ENCODE data around the gene VPS9D1. TPM values are rescaled to one million over a fixed set of nuclear protein-coding genes. Genes with fewer than 3 reads are reported as not detected.

The VPS9D1 gene
- total and polyA plus RNA-seq, 2 experiments from 2014 or later = 4.8 to 19.5 TPM

DNA sequence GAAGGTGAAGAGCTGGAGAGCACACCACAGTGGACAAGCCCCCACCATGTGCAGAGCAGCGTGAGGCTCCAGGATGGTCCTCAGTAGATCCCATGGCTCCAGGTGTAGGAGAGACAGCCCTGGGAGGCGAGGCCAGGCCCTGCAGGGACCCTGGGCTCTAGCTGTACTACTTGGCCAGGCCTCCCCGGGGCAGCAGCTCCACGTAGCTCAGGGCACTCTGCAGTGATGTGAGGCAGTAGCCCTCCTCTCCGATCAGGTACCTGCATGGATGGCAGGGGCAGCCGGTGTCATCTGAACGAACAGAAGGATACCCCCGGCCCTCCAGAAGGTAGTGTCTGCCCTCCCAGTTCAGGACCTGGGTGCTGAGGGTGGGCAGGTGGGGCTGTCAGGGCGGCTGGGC, 13.0 kb downstream of the VPS9D1 start:
- WGBS, 2 experiments (ENCODE audit: low coverage in 1 of 2, low lambda C conversion rate in 2 of 2, missing lambda C conversion rate in 2 of 2) = 87 to 89% methylated on average over 9 of the region's 9 CpGs
- no peaks in the 10 kb centered on the region for H3K79me2 ChIP-seq (ENCODE audit: insufficient read depth)
- H3F3A ChIP-seq (ENCODE audit: insufficient read depth) = no peaks in the 10 kb centered on the region
- H3K27me3 ChIP-seq (replicated peaks; ENCODE audit: insufficient read depth) = no peaks in the 10 kb centered on the region
- no peak overlapping the region for H3K9ac ChIP-seq
- H3K9me2 ChIP-seq (ENCODE audit: insufficient read depth) = no peaks in the 10 kb centered on the region
- no peak overlapping the region for H3K4me2 ChIP-seq (ENCODE audit: unreplicated experiment)
- no peak overlapping the region for H3K4me3 ChIP-seq
- H4K20me1 ChIP-seq (ENCODE audit: insufficient read depth) = no peaks in the 10 kb centered on the region
- no peak for DNase-seq
- TF ChIP-seq EZH2 (IDR thresholded peaks at IDR 0.05; ENCODE audit: insufficient read depth, poor library complexity, severe bottlenecking) (no peak), EZH2phosphoT487 (IDR thresholded peaks at IDR 0.05; ENCODE audit: insufficient read depth, low read depth) (no peak)
- in situ Hi-C loops (cut with MboI) = no loop called here
- H3K4me1 ChIP-seq (ENCODE audit: insufficient read depth) = peaks cover 4% of the 10 kb centered on the region; the same call in 1 of the 2 replicates
- no peaks in the 10 kb centered on the region for H3K36me3 ChIP-seq (ENCODE audit: low read depth)
- no peaks in the 10 kb centered on the region for H3K9me3 ChIP-seq (ENCODE audit: low read depth)
- H2AFZ ChIP-seq = no peak overlapping the region
- no peak overlapping the region for H3K27ac ChIP-seq

DNA sequence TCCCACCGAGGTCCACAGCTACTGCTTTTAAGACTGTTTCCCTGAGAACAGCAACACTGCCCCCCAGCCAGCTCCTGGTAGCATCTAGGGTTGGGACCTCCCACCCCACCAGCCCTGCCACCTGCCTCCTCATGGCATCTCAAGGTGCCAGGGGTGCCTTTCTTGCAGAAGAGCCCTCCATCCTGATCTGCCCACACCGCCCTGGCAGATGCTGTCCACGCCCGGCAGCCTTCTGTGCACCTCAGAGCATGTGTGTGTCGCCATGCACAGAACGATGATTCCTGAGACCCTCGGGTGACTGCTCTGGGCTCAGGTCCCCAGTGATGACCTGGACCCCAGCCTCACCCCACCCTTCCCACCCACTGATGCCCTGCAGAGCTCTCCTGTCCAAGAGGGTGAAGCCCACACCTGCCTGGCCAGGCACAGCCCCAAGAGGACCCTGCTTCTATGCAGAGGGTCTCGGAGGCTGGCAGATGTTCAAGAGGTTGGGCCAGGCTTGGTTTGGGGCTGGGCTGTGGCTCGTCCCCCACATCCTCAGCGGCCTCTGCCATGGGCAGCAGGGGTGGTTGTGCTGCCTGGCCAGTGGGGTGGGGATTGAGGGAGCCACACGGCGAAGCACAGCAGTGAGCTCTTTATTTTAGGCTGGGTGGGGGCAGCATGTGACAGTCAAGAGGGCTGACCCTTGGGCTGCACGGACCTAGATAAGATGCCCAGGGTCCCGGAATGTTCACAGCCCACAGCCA, 14.0 kb downstream of the VPS9D1 start:
- Histone ChIP-seq H3K9ac (peak overlapping the region; percentile 27; the same call in 1 of the 2 replicates), H3K9me3 (ENCODE audit: low read depth) (no peaks in the 10 kb centered on the region), H4K20me1 (ENCODE audit: insufficient read depth) (no peaks in the 10 kb centered on the region), H2AFZ (peak overlapping the region; percentile 70), H3K4me2 (ENCODE audit: unreplicated experiment) (peak overlapping the region; percentile 70), H3K27ac (no peak overlapping the region), H3K4me1 (ENCODE audit: insufficient read depth) (peaks cover 4% of the 10 kb centered on the region; the same call in 1 of the 2 replicates), H3K79me2 (ENCODE audit: insufficient read depth) (no peaks in the 10 kb centered on the region), H3K4me3 (peak overlapping the region; percentile 30; the same call in 1 of the 2 replicates), H3K36me3 (ENCODE audit: low read depth) (no peaks in the 10 kb centered on the region), H3F3A (ENCODE audit: insufficient read depth) (no peaks in the 10 kb centered on the region), H3K9me2 (ENCODE audit: insufficient read depth) (no peaks in the 10 kb centered on the region), H3K27me3 (replicated peaks; ENCODE audit: insufficient read depth) (no peaks in the 10 kb centered on the region)
- in situ Hi-C loops (cut with MboI) = no loop called here
- TF ChIP-seq EZH2 (IDR thresholded peaks at IDR 0.05; ENCODE audit: insufficient read depth, poor library complexity, severe bottlenecking) (no peak), EZH2phosphoT487 (IDR thresholded peaks at IDR 0.05; ENCODE audit: insufficient read depth, low read depth) (no peak)
- no peak for DNase-seq
- 73% methylated on average over 14 of the region's 14 CpGs for WGBS, 2 experiments (ENCODE audit: low coverage in 1 of 2, low lambda C conversion rate in 2 of 2, missing lambda C conversion rate in 2 of 2)

DNA sequence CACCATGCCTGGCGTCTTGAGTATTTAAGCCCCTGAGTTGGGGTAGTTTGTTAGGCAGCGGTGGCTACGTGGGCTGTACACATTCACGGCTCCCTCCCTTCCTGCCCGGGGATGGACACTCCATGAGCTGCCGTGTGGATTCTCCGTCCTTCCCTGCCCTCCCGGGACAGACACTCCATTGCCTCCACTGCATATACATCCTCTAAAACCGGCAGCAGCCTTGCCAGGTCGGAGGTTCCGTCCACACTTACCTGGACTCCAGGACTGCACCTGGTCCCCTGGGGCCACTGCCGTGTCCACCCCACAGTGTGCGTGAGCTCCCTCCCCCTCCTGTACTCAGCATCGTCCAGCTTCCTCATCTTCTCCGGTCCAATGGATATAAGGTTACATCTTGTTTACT, 15.7 kb downstream of the VPS9D1 start:
- in situ Hi-C loops (cut with MboI) = no loop called here
- Histone ChIP-seq H3K9me3 (ENCODE audit: low read depth) (no peaks in the 10 kb centered on the region), H3K27ac (no peak overlapping the region), H3K9me2 (ENCODE audit: insufficient read depth) (no peaks in the 10 kb centered on the region), H3K9ac (no peak overlapping the region), H3F3A (ENCODE audit: insufficient read depth) (no peaks in the 10 kb centered on the region), H3K4me3 (no peak overlapping the region), H3K27me3 (replicated peaks; ENCODE audit: insufficient read depth) (no peaks in the 10 kb centered on the region), H3K4me2 (ENCODE audit: unreplicated experiment) (no peak overlapping the region), H3K36me3 (ENCODE audit: low read depth) (no peaks in the 10 kb centered on the region), H2AFZ (no peak overlapping the region), H3K79me2 (ENCODE audit: insufficient read depth) (no peaks in the 10 kb centered on the region), H4K20me1 (ENCODE audit: insufficient read depth) (no peaks in the 10 kb centered on the region), H3K4me1 (ENCODE audit: insufficient read depth) (peaks cover 10% of the 10 kb centered on the region)
- no peak for TF ChIP-seq EZH2phosphoT487 (IDR thresholded peaks at IDR 0.05; ENCODE audit: insufficient read depth, low read depth)
- no peak for TF ChIP-seq EZH2 (IDR thresholded peaks at IDR 0.05; ENCODE audit: insufficient read depth, poor library complexity, severe bottlenecking)
- no peak for DNase-seq
- WGBS, 2 experiments (ENCODE audit: low coverage in 1 of 2, low lambda C conversion rate in 2 of 2, missing lambda C conversion rate in 2 of 2) = 65 to 70% methylated on average over 15 of the region's 15 CpGs

DNA sequence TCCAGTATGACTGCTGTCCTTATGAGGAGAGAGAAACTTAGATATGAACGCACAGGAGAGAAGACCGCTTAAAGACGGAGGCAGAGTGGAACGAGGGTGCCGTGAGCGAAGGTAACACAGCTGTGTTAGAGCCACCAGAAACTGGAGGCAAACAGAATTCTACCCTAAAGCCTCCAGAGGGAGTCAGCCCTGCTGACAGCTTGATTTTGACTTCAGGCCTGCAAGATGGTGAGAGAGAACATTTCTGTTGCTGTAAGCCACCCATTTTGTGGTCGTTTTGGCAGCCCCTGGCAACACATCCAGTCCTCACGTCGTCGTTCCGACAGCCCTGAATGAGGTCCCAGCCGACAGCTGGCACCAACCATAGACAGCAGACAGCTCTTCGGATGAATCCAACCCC, 16.4 kb downstream of the VPS9D1 start:
- H3K27me3 ChIP-seq (replicated peaks; ENCODE audit: insufficient read depth) = no peaks in the 10 kb centered on the region
- H3K27ac ChIP-seq = no peak overlapping the region
- H4K20me1 ChIP-seq (ENCODE audit: insufficient read depth) = no peaks in the 10 kb centered on the region
- no peaks in the 10 kb centered on the region for H3K9me2 ChIP-seq (ENCODE audit: insufficient read depth)
- 50 to 61% methylated on average over 13 of the region's 13 CpGs for WGBS, 2 experiments (ENCODE audit: low coverage in 1 of 2, low lambda C conversion rate in 2 of 2, missing lambda C conversion rate in 2 of 2)
- no peak for DNase-seq
- no peaks in the 10 kb centered on the region for H3K79me2 ChIP-seq (ENCODE audit: insufficient read depth)
- H3F3A ChIP-seq (ENCODE audit: insufficient read depth) = 0 out of 2 replicates have a peak, but pooled peaks cover 4% of the 10 kb centered on the region
- no peak overlapping the region for H3K4me2 ChIP-seq (ENCODE audit: unreplicated experiment)
- H2AFZ ChIP-seq = no peak overlapping the region
- peaks cover 10% of the 10 kb centered on the region for H3K4me1 ChIP-seq (ENCODE audit: insufficient read depth)
- TF ChIP-seq EZH2 (IDR thresholded peaks at IDR 0.05; ENCODE audit: insufficient read depth, poor library complexity, severe bottlenecking) (no peak), EZH2phosphoT487 (IDR thresholded peaks at IDR 0.05; ENCODE audit: insufficient read depth, low read depth) (no peak)
- no peak overlapping the region for H3K9ac ChIP-seq
- no peaks in the 10 kb centered on the region for H3K9me3 ChIP-seq (ENCODE audit: low read depth)
- in situ Hi-C loops (cut with MboI) = no loop called here
- no peak overlapping the region for H3K4me3 ChIP-seq
- H3K36me3 ChIP-seq (ENCODE audit: low read depth) = no peaks in the 10 kb centered on the region
